Measurements from ENCODE around the gene FZD7. TPM values are rescaled to one million over a fixed set of nuclear protein-coding genes. Genes with fewer than 3 reads are reported as not detected.

The FZD7 gene
- total RNA-seq, 4 donors from 2014 or later: 10.1 to 23.6 (median 10.9) TPM

GRCh38 chr2:202009581-202009980, 24.1 kb upstream of the FZD7 start:
- no peak overlapping the region for H3K27ac ChIP-seq
- no peak for DNase-seq
- no peaks in the 10 kb centered on the region for H3K9me3 ChIP-seq
- no peak for TF ChIP-seq POLR2A (IDR thresholded peaks at IDR 0.05)
- no peak for TF ChIP-seq CTCF (IDR thresholded peaks at IDR 0.05)
- H3K4me3 ChIP-seq (replicated peaks in 1 of 3): no peak overlapping the region
- H3K4me1 ChIP-seq: no peaks in the 10 kb centered on the region
- no peaks in the 10 kb centered on the region for H3K27me3 ChIP-seq
- H3K36me3 ChIP-seq: no peaks in the 10 kb centered on the region
- 83 to 89% methylated on average over 7 of the region's 7 CpGs for WGBS, 2 donors
- intact Hi-C loops (cut with DNase I): no loop called here

GRCh38 chr2:202014318-202014717, 19.3 kb upstream of the FZD7 start:
- 65 to 70% methylated on average over 6 of the region's 6 CpGs for WGBS, 2 donors
- H3K4me3 ChIP-seq (replicated peaks in 1 of 3): no peak overlapping the region
- no peaks in the 10 kb centered on the region for H3K4me1 ChIP-seq
- no peak overlapping the region for H3K27ac ChIP-seq
- intact Hi-C loops (cut with DNase I): no loop called here
- no peaks in the 10 kb centered on the region for H3K27me3 ChIP-seq
- TF ChIP-seq POLR2A (IDR thresholded peaks at IDR 0.05) (no peak), CTCF (IDR thresholded peaks at IDR 0.05) (no peak)
- no peak for DNase-seq
- no peaks in the 10 kb centered on the region for H3K36me3 ChIP-seq
- no peaks in the 10 kb centered on the region for H3K9me3 ChIP-seq

- no peak for DNase-seq
- intact Hi-C loops (cut with DNase I): no loop called here
- H3K27me3 ChIP-seq: no peaks in the 10 kb centered on the region
- no peak overlapping the region for H3K27ac ChIP-seq
- no peaks in the 10 kb centered on the region for H3K36me3 ChIP-seq
- no peak overlapping the region for H3K4me3 ChIP-seq (replicated peaks in 1 of 3)
- TF ChIP-seq CTCF (IDR thresholded peaks at IDR 0.05) (no peak), POLR2A (IDR thresholded peaks at IDR 0.05) (no peak)
- 53 to 57% methylated on average over 9 of the region's 9 CpGs for WGBS, 2 donors
- H3K9me3 ChIP-seq: no peaks in the 10 kb centered on the region
- no peaks in the 10 kb centered on the region for H3K4me1 ChIP-seq
These were observed 18.9 kb upstream of the FZD7 start for GRCh38 chr2:202014759-202015211.

GRCh38 chr2:202015471-202015870, 18.2 kb upstream of the FZD7 start:
- WGBS, 2 donors: 83% methylated on average over 3 of the region's 3 CpGs
- no peak overlapping the region for H3K27ac ChIP-seq
- H3K27me3 ChIP-seq: no peaks in the 10 kb centered on the region
- DNase-seq: no peak
- no peaks in the 10 kb centered on the region for H3K9me3 ChIP-seq
- intact Hi-C loops (cut with DNase I): no loop called here
- H3K36me3 ChIP-seq: no peaks in the 10 kb centered on the region
- H3K4me3 ChIP-seq (replicated peaks in 1 of 3): no peak overlapping the region
- no peaks in the 10 kb centered on the region for H3K4me1 ChIP-seq
- TF ChIP-seq POLR2A (IDR thresholded peaks at IDR 0.05) (no peak), CTCF (IDR thresholded peaks at IDR 0.05) (no peak)

- TF ChIP-seq POLR2A (IDR thresholded peaks at IDR 0.05) (no peak), CTCF (IDR thresholded peaks at IDR 0.05) (no peak)
- Histone ChIP-seq H3K4me3 (replicated peaks in 1 of 3) (no peak overlapping the region), H3K27me3 (no peaks in the 10 kb centered on the region), H3K9me3 (no peaks in the 10 kb centered on the region), H3K36me3 (no peaks in the 10 kb centered on the region), H3K27ac (no peak overlapping the region), H3K4me1 (no peaks in the 10 kb centered on the region)
- intact Hi-C loops (cut with DNase I): no loop called here
- no peak for DNase-seq
- WGBS, 2 donors: 83 to 90% methylated on average over 5 of the region's 5 CpGs
These were observed 17.0 kb upstream of the FZD7 start for GRCh38 chr2:202016579-202017227.

Data from thyroid gland (tissue), 4 donors.